ENCODE measurements around the gene DMD.
"Not testable (repeated sequence)": the region's sequence is repeated elsewhere in the genome, so short reads cannot be mapped to it uniquely, and the experiment has no call there.

DNA sequence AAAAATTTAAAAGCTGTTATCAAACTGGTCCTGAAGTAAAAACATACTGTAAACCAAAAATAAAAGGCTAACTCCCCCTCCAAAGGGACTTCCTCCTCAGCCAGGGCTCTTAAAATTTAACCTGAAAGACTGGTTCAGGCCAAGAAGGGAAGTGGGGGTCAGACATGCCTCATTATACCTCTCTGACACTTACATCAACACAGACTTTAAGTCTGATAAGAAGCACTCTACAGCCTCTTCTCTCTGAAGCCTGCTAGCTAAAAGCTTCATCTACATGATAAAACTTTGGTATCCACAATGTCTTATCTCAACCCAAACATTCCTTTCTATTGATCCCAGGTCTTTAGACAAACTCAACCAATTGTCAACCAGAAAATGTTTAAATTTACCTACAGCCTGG, 682.9 kb downstream of the DMD start:
- TF ChIP-seq TBX2 (CRISPR knock-in tag; IDR thresholded peaks at IDR 0.05; ENCODE audit: borderline replicate concordance); CTCF (CRISPR knock-in tag; IDR thresholded peaks at IDR 0.05); ELF3 (CRISPR knock-in tag; IDR thresholded peaks at IDR 0.05); ARID2 (CRISPR knock-in tag; IDR thresholded peaks at IDR 0.05; ENCODE audit: borderline replicate concordance); ZNF629 (CRISPR knock-in tag; conservative IDR thresholded peaks at IDR 0.05); DNMT1 (CRISPR knock-in tag; IDR thresholded peaks at IDR 0.05); POLR2A (IDR thresholded peaks at IDR 0.05; ENCODE audit: insufficient read depth in 1 of 2, low read depth in 2 of 2, low read length in 2 of 2); HDAC2 (CRISPR knock-in tag; IDR thresholded peaks at IDR 0.05); EP300 (IDR thresholded peaks at IDR 0.05; ENCODE audit: low read depth in 2 of 2, low read length in 2 of 2); EP300 (CRISPR knock-in tag; IDR thresholded peaks at IDR 0.05; ENCODE audit: borderline replicate concordance); PREB (CRISPR knock-in tag; IDR thresholded peaks at IDR 0.05); ZNF646 (CRISPR knock-in tag; IDR thresholded peaks at IDR 0.05); SP5 (CRISPR knock-in tag; IDR thresholded peaks at IDR 0.05; ENCODE audit: borderline replicate concordance, low read depth): not testable (repeated sequence)

Data from HepG2 (cell line).